HepG2 (cell line): ENCODE results near the gene SELENOI. TPM values are rescaled to one million over a fixed set of nuclear protein-coding genes. Genes with fewer than 3 reads are reported as not detected.
A peak's percentile ranks its signal among the peaks of the same experiment; 100 is the strongest.
"Not testable (repeated sequence)": the region's sequence is repeated elsewhere in the genome, so short reads cannot be mapped to it uniquely, and the experiment has no call there.

Experiments used
- ATAC-seq: fragments of 200-7000 bp; cut with Tn5 transposase; 3 replicates; pipeline ENCODE4 v1.9.1; 2020; ENCODE audit warnings: mild to moderate bottlenecking, moderate library complexity
- BruUV-seq: library from RNA; stranded (reverse); fragments of 400-500 nt; replicated peaks from 2 replicates; lab custom pipeline; 2021; lab: Mats Ljungman, UMichigan
- CTCF ChIA-PET: fragments of 300-600 bp; formaldehyde crosslinking; extraction: SDS; loops from one replicate; lab custom pipeline; 2021; ENCODE audit warnings: low total read pairs, inconsistent platforms, low intra/inter-chr PET ratio; lab: Yijun Ruan, JAX
- POLR2A ChIA-PET: fragments of 350-600 bp; sonication (Branson Sonifier 250); formaldehyde crosslinking; loops from one replicate; lab custom pipeline; 2020; ENCODE audit warnings: antibody characterized with exemption, inconsistent platforms; lab: Yijun Ruan, JAX
- DNase-seq: peaks from one replicate; pipeline ENCODE4 v3.0.0-alpha.2; 2015; ENCODE audit warnings: low spot score
- FAIRE-seq: peaks from 3 replicates; lab custom pipeline; 2011; peaks lifted over from hg19 to GRCh38; lab: Jason Lieb, UNC
- H2AFZ ChIP-seq: one replicate; pipeline ENCODE4 v1.6.1; 2011; ENCODE audit warnings: low read length, inconsistent platforms
- H3K27ac ChIP-seq: fragments of 300-600 bp; 3 replicates; pipeline ENCODE4 v1.8.0; 2011; ENCODE audit warnings: mixed run types, mild to moderate bottlenecking, mixed read lengths, low read length, inconsistent platforms; ENCODE audit not compliant: insufficient read depth; ENCODE audit errors: extremely low read length
- H3K27me3 ChIP-seq, 2 experiments: fragments of 200-600 bp in 1 of 2; 2 replicates in 1 of 2; 3 replicates in 1 of 2; pipeline versions ENCODE4 v1.6.0 to v1.8.0; 2011; ENCODE audit warnings: low read length in 2 of 2, mild to moderate bottlenecking in 2 of 2, moderate library complexity in 2 of 2, inconsistent platforms in 1 of 2; ENCODE audit not compliant: insufficient read depth in 2 of 2, control insufficient read depth in 1 of 2
- H3K36me3 ChIP-seq, 2 experiments: fragments of 200-600 bp in 1 of 2; replicated peaks in 1 of 2; 2 replicates in 1 of 2; 3 replicates in 1 of 2; pipeline versions ENCODE4 v1.5.1 to v1.8.0; 2011; ENCODE audit warnings: low read length in 2 of 2, inconsistent platforms in 1 of 2; ENCODE audit not compliant: insufficient read depth in 2 of 2, control insufficient read depth in 1 of 2
- H3K4me1 ChIP-seq: 2 replicates; pipeline ENCODE4 v1.5.1; 2012; ENCODE audit warnings: low read length, inconsistent platforms; ENCODE audit not compliant: insufficient read depth
- H3K4me2 ChIP-seq: 2 replicates; pipeline ENCODE4 v1.6.0; 2011; ENCODE audit warnings: low read depth, low read length, inconsistent platforms
- H3K4me3 ChIP-seq, 3 experiments: fragments of 200-600 bp in 1 of 3; sonication (generic), shearing (Covaris generic) in 1 of 3; replicated peaks in 1 of 3; 2 replicates each; pipeline ENCODE4 v1.5.1; 2011 to 2016; ENCODE audit warnings: low read length in 3 of 3, inconsistent platforms in 2 of 3, low read depth in 2 of 3, mild to moderate bottlenecking in 2 of 3, control low read depth in 1 of 3, mixed read lengths in 1 of 3; ENCODE audit not compliant: insufficient read depth in 1 of 3
- H3K79me2 ChIP-seq: one replicate; pipeline ENCODE4 v1.6.1; 2011; ENCODE audit warnings: low read length, inconsistent platforms; ENCODE audit not compliant: insufficient read depth
- H3K9ac ChIP-seq: 2 replicates; pipeline ENCODE4 v1.6.0; 2011; ENCODE audit warnings: mild to moderate bottlenecking, low read depth, low read length, inconsistent platforms; ENCODE audit not compliant: insufficient read depth
- H3K9me3 ChIP-seq: 2 replicates; pipeline ENCODE4 v1.5.1; 2012; ENCODE audit warnings: mild to moderate bottlenecking, low read length
- H4K20me1 ChIP-seq: 2 replicates; pipeline ENCODE4 v1.6.0; 2011; ENCODE audit warnings: inconsistent platforms, mild to moderate bottlenecking, low read length, moderate library complexity; ENCODE audit not compliant: insufficient read depth
- HMGXB4 ChIP-seq, 2 experiments: sonication (generic) in 1 of 2; formaldehyde crosslinking in 1 of 2; IDR thresholded peaks; 2 replicates each; pipeline versions ENCODE4 v1.4.0 to v1.6.1; 2018 to 2020; ENCODE audit warnings: missing genetic modification reagents in 2 of 2, borderline replicate concordance in 1 of 2, low read depth in 1 of 2, mild to moderate bottlenecking in 1 of 2, missing biosample characterization in 1 of 2
- KAT8 ChIP-seq: IDR thresholded peaks from 2 replicates; pipeline ENCODE4 v1.6.1; 2016; ENCODE audit warnings: missing genetic modification reagents, missing compliant biosample characterization
- KLF16 ChIP-seq, 2 experiments: sonication (generic) in 1 of 2; formaldehyde crosslinking in 1 of 2; IDR thresholded peaks; 2 replicates each; pipeline versions ENCODE4 v1.6.1 to v1.8.0; 2016 to 2023; ENCODE audit warnings: missing genetic modification reagents in 2 of 2, missing compliant biosample characterization in 1 of 2
- RARA ChIP-seq: IDR thresholded peaks from 2 replicates; pipeline ENCODE4 v1.6.1; 2016; ENCODE audit warnings: missing genetic modification reagents, missing compliant biosample characterization
- SALL1 ChIP-seq: sonication (generic); formaldehyde crosslinking; IDR thresholded peaks from 2 replicates; pipeline ENCODE4 v1.8.0; 2022; ENCODE audit warnings: mild to moderate bottlenecking, missing genetic modification reagents
- TSC22D2 ChIP-seq: sonication (generic); formaldehyde crosslinking; IDR thresholded peaks from 2 replicates; pipeline ENCODE4 v1.5.1; 2020; ENCODE audit warnings: missing genetic modification reagents, mild to moderate bottlenecking, borderline replicate concordance
- ZGPAT ChIP-seq: IDR thresholded peaks from 2 replicates; pipeline ENCODE4 v1.6.1; 2016; ENCODE audit warnings: mild to moderate bottlenecking
- ZNF121 ChIP-seq: sonication (generic); formaldehyde crosslinking; IDR thresholded peaks from 2 replicates; pipeline ENCODE4 v1.5.0; 2020; ENCODE audit warnings: mild to moderate bottlenecking, missing genetic modification reagents
- ZNF317 ChIP-seq: sonication (generic); formaldehyde crosslinking; IDR thresholded peaks from 2 replicates; pipeline ENCODE4 v1.5.0; 2020; ENCODE audit warnings: mild to moderate bottlenecking, missing genetic modification reagents
- ZNF501 ChIP-seq: sonication (generic); formaldehyde crosslinking; IDR thresholded peaks from 2 replicates; pipeline ENCODE4 v1.5.1; 2020; ENCODE audit warnings: mild to moderate bottlenecking, moderate library complexity, missing genetic modification reagents
- ZNF556 ChIP-seq: sonication (generic); formaldehyde crosslinking; IDR thresholded peaks from 2 replicates; pipeline ENCODE4 v1.4.0; 2020; ENCODE audit warnings: mild to moderate bottlenecking, missing genetic modification reagents, borderline replicate concordance
- ZNF570 ChIP-seq: sonication (generic); formaldehyde crosslinking; IDR thresholded peaks from 2 replicates; pipeline ENCODE4 v1.4.0; 2020; ENCODE audit warnings: mild to moderate bottlenecking, missing genetic modification reagents, borderline replicate concordance
- ZNF614 ChIP-seq: IDR thresholded peaks from 2 replicates; pipeline ENCODE4 v1.6.1; 2018; ENCODE audit warnings: missing biosample characterization, missing genetic modification reagents, inconsistent platforms, borderline replicate concordance
- ZSCAN12 ChIP-seq: sonication (generic); formaldehyde crosslinking; IDR thresholded peaks from 2 replicates; pipeline ENCODE4 v1.9.0; 2021; ENCODE audit warnings: mild to moderate bottlenecking, missing genetic modification reagents
- WGBS: methylation state at CpG from one replicate; pipeline ENCODE4 v1.1.6; 2017; ENCODE audit warnings: low lambda C conversion rate; 5-methylcytosine and 5-hydroxymethylcytosine counted together
- in situ Hi-C: cut with HindIII; loops from 2 replicates; pipeline ENCODE4 v1.10.0; 2017; ENCODE audit warnings: low pct_unique_long_range_greater_than_20kb; ENCODE audit not compliant: extremely low pct_ligation_motif_present
- intact Hi-C: fragments of 100-400 bp; cut with micrococcal nuclease; formaldehyde crosslinking; loops from one replicate; pipeline ENCODE4 v1.10.0; 2022; ENCODE audit not compliant: unreplicated experiment
- polyA plus RNA-seq, 8 experiments: library from polyadenylated mRNA; depleted of rRNA in 3 of 8; stranded (reverse) in 7 of 8; unstranded in 1 of 8; fragments of >200 nt; fragmentation: Illumina TruSeq in 4 of 8; extraction: Trizol in 4 of 8; gene quantifications; 2 replicates each; pipeline versions ENCODE4 v1.2.1 to v1.2.3, GENCODE V29; 2011 to 2016; ENCODE audit warnings: low read depth in 4 of 8, missing spikeins in 1 of 8, mixed read lengths in 1 of 8; ENCODE audit not compliant: insufficient read depth in 1 of 8
- total RNA-seq, 5 experiments: library from RNA; depleted of rRNA; stranded (reverse); fragments of >200 nt; fragmentation: Illumina TruSeq; extraction: Trizol; gene quantifications; 2 replicates each; pipeline ENCODE4 v1.2.3, GENCODE V29; 2016; ENCODE audit warnings: low read depth in 1 of 5

Gene SELENOI
- total and polyA plus RNA-seq, 2 of the 13 experiments (the other 11 are each of a cell fraction or from before 2014, with no cell fraction given): 27.7 to 60.3 TPM

GRCh38 chr2:26329083-26329482 is 16.9 kb upstream of the SELENOI start:
- DNase-seq, H3K27ac ChIP-seq, BruUV-seq, H3K79me2 ChIP-seq, FAIRE-seq, H4K20me1 ChIP-seq, H3K4me2 ChIP-seq, H3K9me3 ChIP-seq, ATAC-seq, H3K4me3 ChIP-seq, H3K9ac ChIP-seq, H3K36me3 ChIP-seq, H2AFZ ChIP-seq, H3K27me3 ChIP-seq, POLR2A ChIA-PET: not testable (repeated sequence)
- intact Hi-C loops (loop anchor here (5.0 kb wide), 1 partner anchor 157 kb away; the partner anchor contains the start of gene GAREM2), in situ Hi-C loops (loop anchor here (25.0 kb wide), 1 partner anchor 342 kb away; the partner anchor contains the start of gene KIF3C)
- TF ChIP-seq ZNF121 (CRISPR knock-in tag): peak; percentile 74
- peaks cover 38% of the 10 kb centered on the region for H3K4me1 ChIP-seq
- 68% methylated on average over 4 of the region's 4 CpGs for WGBS
- CTCF ChIA-PET: interaction anchor here (1.5 kb wide), 1 partner anchor 94 kb away, joined by 10 read pairs; no protein-coding TSS in a partner anchor

GRCh38 chr2:26330114-26330549 is 15.8 kb upstream of the SELENOI start:
- Histone ChIP-seq H3K4me3 (no peak overlapping the region), H3K4me1 (peaks cover 32% of the 10 kb centered on the region), H3K9me3 (no peaks in the 10 kb centered on the region), H3K4me2 (peak overlapping the region; percentile 41), H3K79me2 (no peaks in the 10 kb centered on the region), H3K27me3 (no peaks in the 10 kb centered on the region; a peak in 1 of 5 replicates), H3K36me3 (no peaks in the 10 kb centered on the region), H3K27ac (no peak overlapping the region), H3K9ac (no peak overlapping the region), H2AFZ (no peak overlapping the region), H4K20me1 (no peaks in the 10 kb centered on the region)
- POLR2A ChIA-PET: no interaction called here
- 5% methylated on average over 7 of the region's 7 CpGs for WGBS
- ATAC-seq (peak; percentile 97), DNase-seq (peak; percentile 74), FAIRE-seq (peak; percentile 99)
- CTCF ChIA-PET: interaction anchor here (0.7 to 1.8 kb wide), 4 partner anchors 14 to 379 kb away, joined by 3 to 10 read pairs (median 6); no protein-coding TSS in a partner anchor
- no TSS peak for BruUV-seq
- in situ Hi-C loops: loop anchor here (5.0 to 25.0 kb wide), 2 partner anchors 93 to 343 kb away; partner anchors contain the start of gene KIF3C
- intact Hi-C loops: loop anchor here (1.0 to 5.0 kb wide), 3 partner anchors 13 to 127 kb away; no protein-coding TSS in a partner anchor
- TF ChIP-seq TSC22D2 (CRISPR knock-in tag): 0 out of 2 replicates have a peak, but pooled peaks have one; percentile 52
- TF ChIP-seq ZNF570 (CRISPR knock-in tag): no peak
- peak; percentile 50; the same call in 1 of the 2 replicates for TF ChIP-seq ZGPAT (CRISPR knock-in tag)
- peak; percentile 47; the same call in 1 of the 2 replicates for TF ChIP-seq KAT8
- peak in 1 of 2 experiments; percentile 62; a peak in 1 of 4 replicates for TF ChIP-seq KLF16 (CRISPR knock-in tag; IDR thresholded peaks at IDR 0.05)
- 0 out of 2 replicates have a peak, but pooled peaks have one; percentile 20 for TF ChIP-seq RARA (CRISPR knock-in tag)
- TF ChIP-seq ZNF501 (CRISPR knock-in tag): 0 out of 2 replicates have a peak, but pooled peaks have one; percentile 54
- 0 out of 2 replicates have a peak, but pooled peaks have one; percentile 70 for TF ChIP-seq ZNF614 (CRISPR knock-in tag)
- TF ChIP-seq SALL1 (CRISPR knock-in tag): peak; percentile 62
- no peak for TF ChIP-seq ZNF317
- TF ChIP-seq ZSCAN12 (CRISPR knock-in tag): no peak
- 0 out of 2 replicates have a peak, but pooled peaks have one; percentile 55 for TF ChIP-seq ZNF556 (CRISPR knock-in tag)
- TF ChIP-seq HMGXB4 (CRISPR knock-in tag; IDR thresholded peaks at IDR 0.05; ENCODE audit: borderline replicate concordance in 1 of 2, low read depth in 1 of 2): peak; percentile 21 to 63; a peak in 1 of 4 replicates
